Measurements from ENCODE around the gene DUSP3. TPM values are rescaled to one million over a fixed set of nuclear protein-coding genes. Genes with fewer than 3 reads are reported as not detected.

The DUSP3 gene
- total RNA-seq, 2 donors from 2014 or later: 25.4 to 31.0 TPM

GRCh38 chr17:43788540-43788939 lies 9.8 kb upstream of the DUSP3 start:
- Histone ChIP-seq H3K9ac (ENCODE audit: extremely low read depth, low read length, poor library complexity, severe bottlenecking) (no peak overlapping the region), H3K27me3 (ENCODE audit: control insufficient read depth, insufficient read depth, low read length, poor library complexity, severe bottlenecking) (no peaks in the 10 kb centered on the region), H3K27ac (ENCODE audit: low read depth, low read length) (no peak overlapping the region), H3K4me1 (ENCODE audit: control insufficient read depth, insufficient read depth, low read length) (no peaks in the 10 kb centered on the region), H3K9me3 (ENCODE audit: control insufficient read depth, low read length) (no peaks in the 10 kb centered on the region), H3K4me3 (ENCODE audit: low read length) (no peak overlapping the region), H3K36me3 (ENCODE audit: control insufficient read depth, insufficient read depth, low read length) (no peaks in the 10 kb centered on the region)
- Mint-ChIP-seq H3K27ac (no peak overlapping the region), H3K4me1 (no peaks in the 10 kb centered on the region), H3K27me3 (ENCODE audit: insufficient read depth) (peaks cover 5% of the 10 kb centered on the region), H3K4me3 (no peak overlapping the region), H3K36me3 (ENCODE audit: low read depth) (no peaks in the 10 kb centered on the region), H3K9me3 (peaks cover 6% of the 10 kb centered on the region)
- 88% methylated on average over 3 of the region's 5 CpGs; no CpG with 5 or more reads in 1 of the 2 experiments for WGBS, 2 experiments (ENCODE audit: insufficient coverage in 1 of 2, insufficient read length in 1 of 2)
- TF ChIP-seq, protein P1, sequence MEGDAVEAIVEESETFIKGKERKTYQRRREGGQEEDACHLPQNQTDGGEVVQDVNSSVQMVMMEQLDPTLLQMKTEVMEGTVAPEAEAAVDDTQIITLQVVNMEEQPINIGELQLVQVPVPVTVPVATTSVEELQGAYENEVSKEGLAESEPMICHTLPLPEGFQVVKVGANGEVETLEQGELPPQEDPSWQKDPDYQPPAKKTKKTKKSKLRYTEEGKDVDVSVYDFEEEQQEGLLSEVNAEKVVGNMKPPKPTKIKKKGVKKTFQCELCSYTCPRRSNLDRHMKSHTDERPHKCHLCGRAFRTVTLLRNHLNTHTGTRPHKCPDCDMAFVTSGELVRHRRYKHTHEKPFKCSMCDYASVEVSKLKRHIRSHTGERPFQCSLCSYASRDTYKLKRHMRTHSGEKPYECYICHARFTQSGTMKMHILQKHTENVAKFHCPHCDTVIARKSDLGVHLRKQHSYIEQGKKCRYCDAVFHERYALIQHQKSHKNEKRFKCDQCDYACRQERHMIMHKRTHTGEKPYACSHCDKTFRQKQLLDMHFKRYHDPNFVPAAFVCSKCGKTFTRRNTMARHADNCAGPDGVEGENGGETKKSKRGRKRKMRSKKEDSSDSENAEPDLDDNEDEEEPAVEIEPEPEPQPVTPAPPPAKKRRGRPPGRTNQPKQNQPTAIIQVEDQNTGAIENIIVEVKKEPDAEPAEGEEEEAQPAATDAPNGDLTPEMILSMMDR (conservative IDR thresholded peaks at IDR 0.05): no peak
- DNase-seq: no peak

DNA sequence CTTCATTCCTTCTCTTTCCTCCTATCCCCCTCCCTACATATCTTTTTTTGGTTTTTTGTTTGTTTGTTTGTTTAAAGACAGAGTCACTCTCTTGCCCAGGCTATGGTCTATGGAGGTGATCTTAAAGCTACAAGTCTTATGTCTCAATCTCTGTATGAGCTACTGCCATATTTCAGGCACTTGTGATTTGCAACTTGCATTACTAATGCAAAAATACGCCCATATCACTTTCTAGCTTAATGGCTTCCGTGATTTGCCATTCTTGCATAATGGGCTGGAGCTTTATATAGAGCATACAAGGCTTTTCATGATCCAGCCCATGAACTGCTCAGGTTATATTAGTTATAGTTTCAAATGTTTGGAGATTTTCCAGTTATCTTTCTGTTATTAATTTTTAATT lies 9.0 kb upstream of the DUSP3 start:
- H3K4me1 ChIP-seq (ENCODE audit: control insufficient read depth, insufficient read depth, low read length): no peaks in the 10 kb centered on the region
- H3K27me3 ChIP-seq (ENCODE audit: control insufficient read depth, insufficient read depth, low read length, poor library complexity, severe bottlenecking): no peaks in the 10 kb centered on the region
- DNase-seq: no peak
- no peak overlapping the region for H3K27ac ChIP-seq (ENCODE audit: low read depth, low read length)
- H3K27ac Mint-ChIP-seq: no peak overlapping the region
- peaks cover 5% of the 10 kb centered on the region for H3K27me3 Mint-ChIP-seq (ENCODE audit: insufficient read depth)
- peaks cover 6% of the 10 kb centered on the region for H3K9me3 Mint-ChIP-seq
- no peak overlapping the region for H3K4me3 ChIP-seq (ENCODE audit: low read length)
- H3K9ac ChIP-seq (ENCODE audit: extremely low read depth, low read length, poor library complexity, severe bottlenecking): no peak overlapping the region
- H3K36me3 ChIP-seq (ENCODE audit: control insufficient read depth, insufficient read depth, low read length): no peaks in the 10 kb centered on the region
- TF ChIP-seq, protein P1 (conservative IDR thresholded peaks at IDR 0.05): no peak
- 98% methylated on average over 2 of the region's 2 CpGs; no CpG with 5 or more reads in 1 of the 2 experiments for WGBS, 2 experiments (ENCODE audit: insufficient coverage in 1 of 2, insufficient read length in 1 of 2)
- no peaks in the 10 kb centered on the region for H3K36me3 Mint-ChIP-seq (ENCODE audit: low read depth)
- H3K4me3 Mint-ChIP-seq: no peak overlapping the region
- H3K9me3 ChIP-seq (ENCODE audit: control insufficient read depth, low read length): no peaks in the 10 kb centered on the region
- H3K4me1 Mint-ChIP-seq: no peaks in the 10 kb centered on the region

- Mint-ChIP-seq H3K27ac (no peak overlapping the region), H3K4me1 (peaks cover 5% of the 10 kb centered on the region), H3K4me3 (no peak overlapping the region), H3K9me3 (no peaks in the 10 kb centered on the region), H3K27me3 (ENCODE audit: insufficient read depth) (peaks cover 22% of the 10 kb centered on the region), H3K36me3 (ENCODE audit: low read depth) (no peaks in the 10 kb centered on the region)
- H3K9me3 ChIP-seq (ENCODE audit: control insufficient read depth, low read length): no peaks in the 10 kb centered on the region
- no peak overlapping the region for H3K9ac ChIP-seq (ENCODE audit: extremely low read depth, low read length, poor library complexity, severe bottlenecking)
- H3K4me3 ChIP-seq (ENCODE audit: low read length): no peak overlapping the region
- no peak overlapping the region for H3K27ac ChIP-seq (ENCODE audit: low read depth, low read length)
- TF ChIP-seq, protein P1 (conservative IDR thresholded peaks at IDR 0.05): no peak
- no peaks in the 10 kb centered on the region for H3K4me1 ChIP-seq (ENCODE audit: control insufficient read depth, insufficient read depth, low read length)
- no peak for DNase-seq
- peaks cover under 1% of the 10 kb centered on the region for H3K27me3 ChIP-seq (ENCODE audit: control insufficient read depth, insufficient read depth, low read length, poor library complexity, severe bottlenecking)
- H3K36me3 ChIP-seq (ENCODE audit: control insufficient read depth, insufficient read depth, low read length): no peaks in the 10 kb centered on the region
- 88 to 90% methylated on average over 5 of the region's 5 CpGs for WGBS, 2 experiments (ENCODE audit: insufficient coverage in 1 of 2, insufficient read length in 1 of 2)
Observed at GRCh38 chr17:43784628-43785101, 5.9 kb upstream of the DUSP3 start.

Data from endodermal cell (in vitro differentiated cells).